Lower lobe of right lung (tissue), 2 donors: ENCODE data around the gene STK4. TPM values are rescaled to one million over a fixed set of nuclear protein-coding genes. Genes with fewer than 3 reads are reported as not detected.

Experiments used
- ATAC-seq, 2 donors: fragments of 200-7000 bp; cut with Tn5 transposase; one replicate each; pipeline ENCODE4 v1.9.1; 2020 to 2022; ENCODE audit warnings: mild to moderate bottlenecking in 2 of 2, moderate library complexity in 2 of 2
- DNase-seq: peaks from one replicate; pipeline ENCODE4 v3.0.0-alpha.2; 2020
- H3K27ac ChIP-seq: fragments of 200-600 bp; one replicate; pipeline ENCODE4 v1.8.0; 2022
- H3K27me3 ChIP-seq: fragments of 200-600 bp; one replicate; pipeline ENCODE4 v1.8.0; 2022; ENCODE audit warnings: low read depth
- H3K36me3 ChIP-seq: fragments of 200-600 bp; one replicate; pipeline ENCODE4 v1.8.0; 2022; ENCODE audit warnings: mild to moderate bottlenecking
- H3K4me1 ChIP-seq: fragments of 200-600 bp; one replicate; pipeline ENCODE4 v1.8.0; 2022
- H3K4me3 ChIP-seq: fragments of 200-600 bp; one replicate; pipeline ENCODE4 v1.8.0; 2022; ENCODE audit warnings: mild to moderate bottlenecking
- H3K9me3 ChIP-seq: fragments of 200-600 bp; one replicate; pipeline ENCODE4 v1.8.0; 2022
- CTCF ChIP-seq: fragments of 200-600 bp; IDR thresholded peaks from one replicate; pipeline ENCODE4 v1.8.0; 2022; ENCODE audit warnings: antibody characterized with exemption, mild to moderate bottlenecking
- intact Hi-C: fragments of 100-400 bp; cut with DNase I; formaldehyde crosslinking; loops from one replicate; pipeline ENCODE4 v1.11.0; 2022
- total RNA-seq: library from RNA; stranded (reverse); fragmentation: NEBNext Ultra II Directional; extraction: Animal tissue kit (Norgen Biotek cat#: 25700); gene quantifications from one replicate; pipeline ENCODE4 v1.2.1, GENCODE V29; 2021
- donor health status: DM: no; HTN: yes; CAD: no; lungs with severe emphysema.

STK4 gene
- total RNA-seq, 1 donor from 2014 or later: 73.4 TPM

GRCh38 chr20:44983093-44983674 is 16.9 kb downstream of the STK4 start:
- no peak for TF ChIP-seq CTCF

DNA sequence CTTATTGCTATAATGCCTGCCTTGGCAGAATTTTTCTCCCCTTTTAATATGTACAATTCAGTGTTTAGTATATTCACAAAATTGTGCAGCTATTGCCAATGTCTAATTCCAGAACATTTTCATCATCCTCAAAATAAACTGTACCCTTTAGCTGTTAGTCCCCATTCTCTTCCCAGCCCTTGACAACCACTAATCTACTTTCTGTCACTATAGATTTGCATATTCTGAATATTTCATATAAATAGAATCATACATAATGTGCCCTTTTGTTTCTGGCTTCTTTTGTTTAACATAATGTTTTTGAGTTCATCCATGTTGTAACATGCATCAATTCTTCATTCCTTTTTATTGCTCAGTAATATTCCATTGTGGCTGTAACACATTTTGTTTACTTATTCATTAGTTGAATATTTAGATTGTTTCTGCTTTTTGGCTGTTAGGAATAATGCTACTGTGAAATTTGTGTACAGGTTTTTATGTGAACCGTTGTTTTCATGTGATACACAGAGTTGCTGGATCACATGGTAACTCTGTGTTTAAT is 22.4 kb downstream of the STK4 start:
- no peak for TF ChIP-seq CTCF
- intact Hi-C loops: no loop called here
- Histone ChIP-seq H3K27me3 (no peaks in the 10 kb centered on the region), H3K27ac (no peak overlapping the region), H3K4me1 (peaks cover 35% of the 10 kb centered on the region), H3K36me3 (peaks cover 45% of the 10 kb centered on the region), H3K9me3 (no peaks in the 10 kb centered on the region), H3K4me3 (no peak overlapping the region)
- DNase-seq: no peak
- ATAC-seq: no peak

More at GRCh38 chr20:44983093-44983674, 16.9 kb downstream of the STK4 start:
- Histone ChIP-seq H3K4me1 (peaks cover 23% of the 10 kb centered on the region), H3K27me3 (no peaks in the 10 kb centered on the region), H3K4me3 (no peak overlapping the region), H3K9me3 (no peaks in the 10 kb centered on the region), H3K36me3 (peaks cover 96% of the 10 kb centered on the region), H3K27ac (no peak overlapping the region)
- intact Hi-C loops: no loop called here
- ATAC-seq: no peak
- no peak for DNase-seq

- ATAC-seq: peak; percentile 51 to 53
- H3K4me3 ChIP-seq: peak overlapping the region; percentile 30
- intact Hi-C loops: no loop called here
Observed at GRCh38 chr20:44990425-44990824, 24.1 kb downstream of the STK4 start.

DNA sequence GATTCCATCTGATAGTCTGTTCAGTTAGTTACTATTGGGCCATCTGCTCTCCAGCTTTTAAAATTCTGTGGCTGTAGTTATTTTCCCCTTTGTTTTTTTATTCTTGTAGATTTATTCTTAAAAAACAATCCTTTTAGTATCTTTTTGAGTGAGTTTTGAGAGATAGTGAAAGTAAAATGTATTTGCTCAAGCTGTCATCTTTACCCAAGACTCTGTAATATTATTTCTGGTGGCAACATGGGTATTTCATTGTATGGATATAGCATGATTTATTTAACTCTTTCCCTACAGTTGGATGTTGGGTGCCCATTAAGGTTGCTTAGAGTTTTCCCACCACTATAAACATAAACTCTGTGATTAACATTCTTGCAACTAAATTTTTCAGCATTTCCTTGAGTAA is 24.6 kb downstream of the STK4 start:
- Histone ChIP-seq H3K4me3 (peak overlapping the region; percentile 30), H3K4me1 (peaks cover 40% of the 10 kb centered on the region), H3K36me3 (peaks cover 33% of the 10 kb centered on the region), H3K9me3 (no peaks in the 10 kb centered on the region), H3K27ac (peak overlapping the region; percentile 51), H3K27me3 (no peaks in the 10 kb centered on the region)
- ATAC-seq (no peak), DNase-seq (no peak)
- TF ChIP-seq CTCF: no peak
- intact Hi-C loops: no loop called here

More at GRCh38 chr20:44990425-44990824, 24.1 kb downstream of the STK4 start:
- DNase-seq: no peak
- TF ChIP-seq CTCF: no peak
- Histone ChIP-seq H3K27me3 (no peaks in the 10 kb centered on the region), H3K9me3 (no peaks in the 10 kb centered on the region), H3K4me1 (peaks cover 40% of the 10 kb centered on the region), H3K27ac (peak overlapping the region; percentile 51), H3K36me3 (peaks cover 33% of the 10 kb centered on the region)

- Histone ChIP-seq H3K27me3 (no peaks in the 10 kb centered on the region), H3K4me1 (peaks cover 40% of the 10 kb centered on the region), H3K27ac (peak overlapping the region; percentile 32), H3K9me3 (no peaks in the 10 kb centered on the region), H3K36me3 (peaks cover 34% of the 10 kb centered on the region), H3K4me3 (no peak overlapping the region)
- ATAC-seq (no peak), DNase-seq (no peak)
- intact Hi-C loops: no loop called here
- no peak for TF ChIP-seq CTCF
Observed at GRCh38 chr20:44993343-44993742, 27.0 kb downstream of the STK4 start.
